Measurements from ENCODE around the gene KCNMB2.

Gene KCNMB2

GRCh38 chr3:178808748-178809147 lies 272.5 kb downstream of the KCNMB2 start:
- POLR2A ChIA-PET (ENCODE audit: low non-redundant PET), result no interaction called here
- CTCF ChIA-PET, result no interaction called here
- no peak overlapping the region for H3K27ac ChIP-seq
- TF ChIP-seq CTCF (conservative IDR thresholded peaks at IDR 0.05; ENCODE audit: low read depth), result no peak
- no peak for DNase-seq (ENCODE audit: low spot score)

GRCh38 chr3:178810181-178810580 lies 273.9 kb downstream of the KCNMB2 start:
- ChIA-PET CTCF (interaction anchor here (0.8 kb wide), 1 partner anchor 17 kb away, joined by 3 read pairs; no protein-coding TSS in a partner anchor), POLR2A (ENCODE audit: low non-redundant PET) (no interaction called here)
- DNase-seq (ENCODE audit: low spot score), result no peak

GRCh38 chr3:178822722-178823121 lies 286.5 kb downstream of the KCNMB2 start:
- H3K27ac ChIP-seq, result no peak overlapping the region
- ChIA-PET CTCF (no interaction called here), POLR2A (ENCODE audit: low non-redundant PET) (no interaction called here)
- no peak for TF ChIP-seq CTCF (conservative IDR thresholded peaks at IDR 0.05; ENCODE audit: low read depth)
- no peak for DNase-seq (ENCODE audit: low spot score)

More at GRCh38 chr3:178810181-178810580, 273.9 kb downstream of the KCNMB2 start:
- no peak overlapping the region for H3K27ac ChIP-seq
- no peak for TF ChIP-seq CTCF (conservative IDR thresholded peaks at IDR 0.05; ENCODE audit: low read depth)

GRCh38 chr3:178823150-178823549 lies 286.9 kb downstream of the KCNMB2 start:
- POLR2A ChIA-PET (ENCODE audit: low non-redundant PET), result no interaction called here

GRCh38 chr3:178823591-178824246 lies 287.5 kb downstream of the KCNMB2 start:
- no peak for TF ChIP-seq CTCF (conservative IDR thresholded peaks at IDR 0.05; ENCODE audit: low read depth)
- DNase-seq (ENCODE audit: low spot score), result no peak
- ChIA-PET CTCF (interaction anchor here (0.6 to 0.7 kb wide), 2 partner anchors 24 to 84 kb away, joined by 4 read pairs; no protein-coding TSS in a partner anchor), POLR2A (ENCODE audit: low non-redundant PET) (no interaction called here)
- no peak overlapping the region for H3K27ac ChIP-seq

More at GRCh38 chr3:178823150-178823549, 286.9 kb downstream of the KCNMB2 start:
- no peak for TF ChIP-seq CTCF (conservative IDR thresholded peaks at IDR 0.05; ENCODE audit: low read depth)
- DNase-seq (ENCODE audit: low spot score), result no peak
- no peak overlapping the region for H3K27ac ChIP-seq
- CTCF ChIA-PET, result no interaction called here

GRCh38 chr3:178826435-178827123 lies 290.3 kb downstream of the KCNMB2 start:
- CTCF ChIA-PET, result interaction anchor here (0.9 kb wide), 1 partner anchor 17 kb away, joined by 3 read pairs; no protein-coding TSS in a partner anchor
- POLR2A ChIA-PET (ENCODE audit: low non-redundant PET), result no interaction called here
- TF ChIP-seq CTCF (conservative IDR thresholded peaks at IDR 0.05; ENCODE audit: low read depth), result no peak
- DNase-seq (ENCODE audit: low spot score), result no peak
- no peak overlapping the region for H3K27ac ChIP-seq
